Measurements from ENCODE around the gene RBM47. TPM values are rescaled to one million over a fixed set of nuclear protein-coding genes. Genes with fewer than 3 reads are reported as not detected.

RBM47 gene
- total and polyA plus RNA-seq, 10 of the 15 experiments (the other 5 are each of a cell fraction or from before 2014, with no cell fraction given), result 7.9 to 45.0 (median 28.7) TPM

DNA sequence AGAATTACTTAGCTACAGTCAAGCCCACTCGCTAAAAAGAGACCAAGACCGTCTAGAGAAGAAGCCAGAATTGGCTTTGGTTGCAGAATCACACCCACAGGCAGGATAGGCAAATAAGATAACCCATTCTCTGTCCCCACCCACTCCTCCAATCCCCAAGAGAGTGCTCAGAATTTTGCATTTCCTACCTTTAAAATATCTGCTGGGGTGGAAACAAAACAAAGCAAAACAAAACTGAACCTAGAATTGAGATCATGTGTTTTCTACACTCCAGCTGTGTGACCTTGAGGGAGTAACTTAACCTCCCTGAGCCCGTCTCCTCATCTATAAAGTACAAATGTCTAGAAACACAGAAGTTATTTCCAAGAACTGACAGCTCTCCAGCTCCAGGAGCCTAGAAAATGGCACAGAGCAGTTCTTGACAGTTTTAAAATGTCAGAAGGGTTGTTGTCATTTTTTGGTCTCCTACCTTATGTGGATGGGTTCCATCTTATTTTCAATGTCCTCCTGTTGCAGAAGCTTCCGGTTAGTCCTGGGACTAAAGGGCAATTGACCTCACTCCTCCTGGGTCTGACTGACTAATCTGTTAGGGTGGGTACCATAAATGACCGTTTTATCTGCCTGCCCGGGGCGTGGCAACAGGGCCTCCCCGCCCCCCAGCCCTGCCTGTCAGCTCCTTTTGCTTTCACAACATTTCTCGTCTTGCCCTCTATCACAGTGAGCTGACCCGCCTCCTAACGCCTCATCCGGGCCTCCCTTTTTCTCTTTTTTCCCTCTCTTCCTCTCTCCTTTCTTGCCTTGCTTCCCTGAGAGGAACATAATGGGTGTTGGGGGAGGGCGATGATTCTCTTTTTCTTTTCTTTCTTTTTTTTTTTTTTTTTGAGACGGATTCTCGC lies 114.0 kb downstream of the RBM47 start (continued):
- TF ChIP-seq KAT2A (conservative IDR thresholded peaks at IDR 0.05; ENCODE audit: control insufficient read depth, low read depth, low read length), result no peak
- no peak for TF ChIP-seq MYB (IDR thresholded peaks at IDR 0.05; ENCODE audit: borderline replicate concordance, low read depth, low read length)
- TF ChIP-seq ATF7 (IDR thresholded peaks at IDR 0.05; ENCODE audit: low read depth), result peak; percentile 57; the same call in 1 of the 2 replicates
- 0 out of 2 replicates have a peak, but pooled peaks have one; percentile 44 for TF ChIP-seq HDGF (IDR thresholded peaks at IDR 0.05)
- TF ChIP-seq NR2F1 (conservative IDR thresholded peaks at IDR 0.05), result peak; percentile 80
- no peak for TF ChIP-seq HDAC2 (IDR thresholded peaks at IDR 0.05)
- peak; percentile 100 for TF ChIP-seq SMARCA5 (IDR thresholded peaks at IDR 0.05)
- no peak for TF ChIP-seq TCF7 (IDR thresholded peaks at IDR 0.05; ENCODE audit: borderline replicate concordance)
- TF ChIP-seq, protein P1, sequence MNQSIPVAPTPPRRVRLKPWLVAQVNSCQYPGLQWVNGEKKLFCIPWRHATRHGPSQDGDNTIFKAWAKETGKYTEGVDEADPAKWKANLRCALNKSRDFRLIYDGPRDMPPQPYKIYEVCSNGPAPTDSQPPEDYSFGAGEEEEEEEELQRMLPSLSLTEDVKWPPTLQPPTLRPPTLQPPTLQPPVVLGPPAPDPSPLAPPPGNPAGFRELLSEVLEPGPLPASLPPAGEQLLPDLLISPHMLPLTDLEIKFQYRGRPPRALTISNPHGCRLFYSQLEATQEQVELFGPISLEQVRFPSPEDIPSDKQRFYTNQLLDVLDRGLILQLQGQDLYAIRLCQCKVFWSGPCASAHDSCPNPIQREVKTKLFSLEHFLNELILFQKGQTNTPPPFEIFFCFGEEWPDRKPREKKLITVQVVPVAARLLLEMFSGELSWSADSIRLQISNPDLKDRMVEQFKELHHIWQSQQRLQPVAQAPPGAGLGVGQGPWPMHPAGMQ (IDR thresholded peaks at IDR 0.05; ENCODE audit: borderline replicate concordance), result no peak
- TF ChIP-seq STAT3 (IDR thresholded peaks at IDR 0.05; ENCODE audit: low read depth, low read length), result no peak
- TF ChIP-seq FOS (IDR thresholded peaks at IDR 0.05; ENCODE audit: borderline replicate concordance, extremely low read depth, insufficient read length), result no peak
- no peak for TF ChIP-seq BACH1 (IDR thresholded peaks at IDR 0.05; ENCODE audit: borderline replicate concordance)
- peak; percentile 46; the same call in 1 of the 2 replicates for TF ChIP-seq MTA2 (IDR thresholded peaks at IDR 0.05; ENCODE audit: low read depth)
- peak in 1 of 2 experiments; percentile 76; a peak in 1 of 4 replicates for TF ChIP-seq ETV6 (conservative IDR thresholded peaks at IDR 0.05 in 1 of 2, IDR thresholded peaks at IDR 0.05 in 1 of 2; ENCODE audit: borderline replicate concordance in 1 of 2, low read depth in 1 of 2)
- TF ChIP-seq, protein P2, sequence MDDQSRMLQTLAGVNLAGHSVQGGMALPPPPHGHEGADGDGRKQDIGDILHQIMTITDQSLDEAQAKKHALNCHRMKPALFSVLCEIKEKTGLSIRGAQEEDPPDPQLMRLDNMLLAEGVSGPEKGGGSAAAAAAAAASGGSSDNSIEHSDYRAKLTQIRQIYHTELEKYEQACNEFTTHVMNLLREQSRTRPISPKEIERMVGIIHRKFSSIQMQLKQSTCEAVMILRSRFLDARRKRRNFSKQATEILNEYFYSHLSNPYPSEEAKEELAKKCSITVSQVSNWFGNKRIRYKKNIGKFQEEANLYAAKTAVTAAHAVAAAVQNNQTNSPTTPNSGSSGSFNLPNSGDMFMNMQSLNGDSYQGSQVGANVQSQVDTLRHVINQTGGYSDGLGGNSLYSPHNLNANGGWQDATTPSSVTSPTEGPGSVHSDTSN (IDR thresholded peaks at IDR 0.05; ENCODE audit: insufficient replicate concordance, low read depth, low read length), result no peak
- peak; percentile 59; the same call in 1 of the 2 replicates for TF ChIP-seq PAX5 (IDR thresholded peaks at IDR 0.05; ENCODE audit: borderline replicate concordance, low read depth, low read length)
- peak; percentile 56; the same call in 1 of the 2 replicates for TF ChIP-seq ZBED1 (IDR thresholded peaks at IDR 0.05; ENCODE audit: borderline replicate concordance)
- TF ChIP-seq, protein P3, sequence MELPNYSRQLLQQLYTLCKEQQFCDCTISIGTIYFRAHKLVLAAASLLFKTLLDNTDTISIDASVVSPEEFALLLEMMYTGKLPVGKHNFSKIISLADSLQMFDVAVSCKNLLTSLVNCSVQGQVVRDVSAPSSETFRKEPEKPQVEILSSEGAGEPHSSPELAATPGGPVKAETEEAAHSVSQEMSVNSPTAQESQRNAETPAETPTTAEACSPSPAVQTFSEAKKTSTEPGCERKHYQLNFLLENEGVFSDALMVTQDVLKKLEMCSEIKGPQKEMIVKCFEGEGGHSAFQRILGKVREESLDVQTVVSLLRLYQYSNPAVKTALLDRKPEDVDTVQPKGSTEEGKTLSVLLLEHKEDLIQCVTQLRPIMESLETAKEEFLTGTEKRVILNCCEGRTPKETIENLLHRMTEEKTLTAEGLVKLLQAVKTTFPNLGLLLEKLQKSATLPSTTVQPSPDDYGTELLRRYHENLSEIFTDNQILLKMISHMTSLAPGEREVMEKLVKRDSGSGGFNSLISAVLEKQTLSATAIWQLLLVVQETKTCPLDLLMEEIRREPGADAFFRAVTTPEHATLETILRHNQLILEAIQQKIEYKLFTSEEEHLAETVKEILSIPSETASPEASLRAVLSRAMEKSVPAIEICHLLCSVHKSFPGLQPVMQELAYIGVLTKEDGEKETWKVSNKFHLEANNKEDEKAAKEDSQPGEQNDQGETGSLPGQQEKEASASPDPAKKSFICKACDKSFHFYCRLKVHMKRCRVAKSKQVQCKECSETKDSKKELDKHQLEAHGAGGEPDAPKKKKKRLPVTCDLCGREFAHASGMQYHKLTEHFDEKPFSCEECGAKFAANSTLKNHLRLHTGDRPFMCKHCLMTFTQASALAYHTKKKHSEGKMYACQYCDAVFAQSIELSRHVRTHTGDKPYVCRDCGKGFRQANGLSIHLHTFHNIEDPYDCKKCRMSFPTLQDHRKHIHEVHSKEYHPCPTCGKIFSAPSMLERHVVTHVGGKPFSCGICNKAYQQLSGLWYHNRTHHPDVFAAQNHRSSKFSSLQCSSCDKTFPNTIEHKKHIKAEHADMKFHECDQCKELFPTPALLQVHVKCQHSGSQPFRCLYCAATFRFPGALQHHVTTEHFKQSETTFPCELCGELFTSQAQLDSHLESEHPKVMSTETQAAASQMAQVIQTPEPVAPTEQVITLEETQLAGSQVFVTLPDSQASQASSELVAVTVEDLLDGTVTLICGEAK (IDR thresholded peaks at IDR 0.05; ENCODE audit: borderline replicate concordance), result no peak
- TF ChIP-seq CBX3 (IDR thresholded peaks at IDR 0.05; ENCODE audit: borderline replicate concordance, low read depth), result no peak
- peak; percentile 96 for TF ChIP-seq ZNF217 (IDR thresholded peaks at IDR 0.05)
- no peak for TF ChIP-seq GATAD2B (conservative IDR thresholded peaks at IDR 0.05; ENCODE audit: low read depth)
- TF ChIP-seq CBFB (IDR thresholded peaks at IDR 0.05; ENCODE audit: low read depth), result peak; percentile 33; the same call in 1 of the 2 replicates
- no peak; the same call in 1 of the 2 replicates for TF ChIP-seq FOXM1 (IDR thresholded peaks at IDR 0.05; ENCODE audit: low read depth, low read length)
- TF ChIP-seq NR2C2 (IDR thresholded peaks at IDR 0.05; ENCODE audit: borderline replicate concordance, control insufficient read depth, insufficient read length, low read depth), result no peak
- peak; percentile 82 for TF ChIP-seq TBL1XR1 (IDR thresholded peaks at IDR 0.05; ENCODE audit: low read depth, low read length)

Data from GM12878 (cell line).